ENCODE results near the gene MYNN.
A peak's percentile ranks its signal among the peaks of the same experiment; 100 is the strongest.

Gene MYNN

DNA sequence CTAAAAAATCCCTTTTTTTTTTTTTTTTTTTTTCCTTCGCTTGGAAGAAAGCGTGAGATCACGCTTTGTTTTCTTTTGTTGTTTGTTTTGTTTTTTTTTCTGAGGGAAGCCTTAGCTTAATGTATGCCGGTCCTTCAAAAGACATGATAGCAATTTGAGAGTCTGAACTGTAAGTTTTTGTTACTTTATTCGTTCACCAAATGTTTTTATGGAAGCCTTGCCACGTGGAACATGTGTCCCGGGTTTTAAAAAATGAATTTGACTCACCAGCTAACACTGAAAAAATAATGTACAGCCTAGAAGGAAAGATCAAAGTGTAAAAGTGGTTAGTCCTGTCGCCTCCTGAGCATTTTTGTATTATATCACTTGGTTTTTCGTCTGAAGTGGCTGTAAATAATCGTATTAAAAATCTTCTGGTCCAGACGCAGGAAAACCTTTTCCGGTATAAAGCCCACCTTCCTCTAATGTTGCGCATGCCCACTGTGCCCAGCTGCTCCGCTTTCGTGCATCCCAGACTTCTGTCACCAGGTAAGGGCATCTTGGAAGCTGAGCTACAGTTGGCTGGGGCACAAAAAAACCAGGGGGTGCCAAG is 795 bp upstream of the MYNN start:
- H3K36me3 ChIP-seq (replicated peaks), result peaks cover 19% of the 10 kb centered on the region
- TF ChIP-seq, protein P1, sequence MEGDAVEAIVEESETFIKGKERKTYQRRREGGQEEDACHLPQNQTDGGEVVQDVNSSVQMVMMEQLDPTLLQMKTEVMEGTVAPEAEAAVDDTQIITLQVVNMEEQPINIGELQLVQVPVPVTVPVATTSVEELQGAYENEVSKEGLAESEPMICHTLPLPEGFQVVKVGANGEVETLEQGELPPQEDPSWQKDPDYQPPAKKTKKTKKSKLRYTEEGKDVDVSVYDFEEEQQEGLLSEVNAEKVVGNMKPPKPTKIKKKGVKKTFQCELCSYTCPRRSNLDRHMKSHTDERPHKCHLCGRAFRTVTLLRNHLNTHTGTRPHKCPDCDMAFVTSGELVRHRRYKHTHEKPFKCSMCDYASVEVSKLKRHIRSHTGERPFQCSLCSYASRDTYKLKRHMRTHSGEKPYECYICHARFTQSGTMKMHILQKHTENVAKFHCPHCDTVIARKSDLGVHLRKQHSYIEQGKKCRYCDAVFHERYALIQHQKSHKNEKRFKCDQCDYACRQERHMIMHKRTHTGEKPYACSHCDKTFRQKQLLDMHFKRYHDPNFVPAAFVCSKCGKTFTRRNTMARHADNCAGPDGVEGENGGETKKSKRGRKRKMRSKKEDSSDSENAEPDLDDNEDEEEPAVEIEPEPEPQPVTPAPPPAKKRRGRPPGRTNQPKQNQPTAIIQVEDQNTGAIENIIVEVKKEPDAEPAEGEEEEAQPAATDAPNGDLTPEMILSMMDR (IDR thresholded peaks at IDR 0.05; ENCODE audit: low read depth, low read length, missing control alignments), result no peak
- in situ Hi-C loops (cut with HindIII; ENCODE audit: low pct_ligation_motif_present, low sequenced_read_pairs), result no loop called here
- no peaks in the 10 kb centered on the region for H3K27me3 ChIP-seq (replicated peaks)
- H3K27ac ChIP-seq, result peak overlapping the region; percentile 93
- peak overlapping the region; percentile 95 for H3K4me3 ChIP-seq (ENCODE audit: low read depth, low read length)
- peak; percentile 74 for DNase-seq

DNA sequence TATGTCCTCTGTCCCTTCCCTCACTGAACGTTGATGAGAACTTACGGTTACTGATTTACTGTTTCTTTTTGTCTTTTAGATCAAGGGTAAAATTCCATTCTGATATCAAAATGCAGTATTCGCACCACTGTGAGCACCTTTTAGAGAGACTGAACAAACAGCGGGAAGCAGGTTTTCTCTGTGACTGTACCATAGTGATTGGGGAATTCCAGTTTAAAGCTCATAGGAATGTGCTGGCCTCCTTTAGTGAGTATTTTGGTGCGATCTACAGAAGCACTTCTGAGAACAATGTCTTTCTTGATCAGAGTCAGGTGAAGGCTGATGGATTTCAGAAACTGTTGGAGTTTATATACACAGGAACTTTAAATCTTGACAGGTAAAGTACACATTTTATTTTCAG is 990 bp downstream of the MYNN start:
- H3K27me3 ChIP-seq (replicated peaks), result no peaks in the 10 kb centered on the region
- H3K36me3 ChIP-seq (replicated peaks), result peaks cover 30% of the 10 kb centered on the region
- H3K4me3 ChIP-seq (ENCODE audit: low read depth, low read length), result peak overlapping the region; percentile 95
- TF ChIP-seq, protein P1 (IDR thresholded peaks at IDR 0.05; ENCODE audit: low read depth, low read length, missing control alignments), result no peak
- in situ Hi-C loops (cut with HindIII; ENCODE audit: low pct_ligation_motif_present, low sequenced_read_pairs), result no loop called here
- H3K27ac ChIP-seq, result no peak overlapping the region
- DNase-seq, result no peak

DNA sequence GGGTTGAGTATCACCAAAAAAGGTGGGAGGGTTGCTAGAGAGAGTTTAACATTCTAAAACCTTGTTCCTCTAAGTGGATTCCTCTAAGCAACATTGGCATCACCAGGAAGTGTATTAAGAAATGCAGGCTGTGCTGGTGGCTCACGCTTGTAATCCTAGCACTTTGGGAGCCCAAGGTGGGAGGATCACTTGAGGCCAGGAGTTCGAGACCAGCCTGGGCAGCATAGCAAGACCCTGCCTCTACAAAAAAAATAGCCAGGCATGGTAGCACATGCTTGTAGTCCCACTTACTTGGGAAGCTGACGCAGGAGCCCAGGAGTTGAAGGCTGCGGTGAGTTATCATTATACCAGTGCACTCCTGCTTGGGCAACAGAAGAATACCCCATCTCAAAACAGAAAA is 4.6 kb downstream of the MYNN start:
- in situ Hi-C loops (cut with HindIII; ENCODE audit: low pct_ligation_motif_present, low sequenced_read_pairs), result no loop called here
- Histone ChIP-seq H3K36me3 (replicated peaks) (peaks cover 59% of the 10 kb centered on the region), H3K27ac (no peak overlapping the region), H3K4me3 (ENCODE audit: low read depth, low read length) (no peak overlapping the region), H3K27me3 (replicated peaks) (no peaks in the 10 kb centered on the region)
- DNase-seq, result no peak
- TF ChIP-seq, protein P1 (IDR thresholded peaks at IDR 0.05; ENCODE audit: low read depth, low read length, missing control alignments), result no peak

DNA sequence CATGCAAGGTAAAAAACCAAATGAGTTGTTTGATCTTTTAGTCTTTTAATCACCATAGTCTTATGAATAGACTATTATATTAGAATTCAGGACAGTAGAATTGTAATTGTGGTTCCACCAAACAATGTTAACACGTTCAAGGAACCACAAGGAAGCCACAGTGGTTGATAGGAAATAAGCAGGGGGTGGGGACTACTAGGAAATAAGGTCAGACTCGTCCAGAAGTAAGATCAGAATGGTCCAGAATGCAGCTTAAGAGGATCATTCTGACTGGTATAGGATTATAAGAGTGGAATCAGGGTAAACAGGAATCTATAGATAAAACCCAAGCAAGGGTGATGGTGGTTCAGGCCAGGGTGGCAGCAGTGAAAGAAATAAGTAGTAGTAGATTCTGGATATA is 7.5 kb downstream of the MYNN start:
- Histone ChIP-seq H3K27me3 (replicated peaks) (no peaks in the 10 kb centered on the region), H3K4me3 (ENCODE audit: low read depth, low read length) (no peak overlapping the region), H3K36me3 (replicated peaks) (peaks cover 56% of the 10 kb centered on the region), H3K27ac (no peak overlapping the region)
- DNase-seq, result no peak
- TF ChIP-seq, protein P1 (IDR thresholded peaks at IDR 0.05; ENCODE audit: low read depth, low read length, missing control alignments), result no peak
- in situ Hi-C loops (cut with HindIII; ENCODE audit: low pct_ligation_motif_present, low sequenced_read_pairs), result no loop called here

DNA sequence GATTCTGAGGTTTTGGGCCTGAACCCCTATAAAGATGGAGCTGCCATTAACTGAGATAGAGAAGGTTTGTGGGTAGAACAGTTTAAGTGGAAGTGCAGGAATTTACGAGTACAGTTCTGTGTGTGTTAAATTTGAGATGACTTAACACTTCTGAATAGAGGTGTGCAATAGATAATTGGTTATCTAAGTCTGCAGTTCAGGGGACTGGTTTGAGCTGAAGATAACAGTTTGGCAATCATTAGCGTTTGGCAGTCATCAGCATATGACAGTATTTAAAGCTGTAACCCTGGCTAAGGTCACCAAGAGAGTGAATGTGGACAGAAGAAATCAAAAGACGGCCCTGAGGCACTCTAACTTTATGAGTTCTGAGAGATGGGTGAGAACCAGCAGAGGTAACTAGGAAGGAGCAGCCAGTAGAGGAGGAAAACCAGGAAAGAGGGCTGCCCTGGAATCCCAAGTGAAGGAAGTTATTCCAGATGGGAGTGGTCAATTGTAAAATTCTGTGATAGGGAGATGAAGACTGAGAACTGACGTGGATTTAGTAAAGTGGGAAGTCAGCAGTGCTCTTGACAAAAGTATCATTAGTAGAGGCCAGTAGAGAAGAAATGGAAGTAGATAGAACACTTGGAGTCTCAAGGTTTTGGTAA is 8.1 kb downstream of the MYNN start:
- Histone ChIP-seq H3K36me3 (replicated peaks) (peaks cover 57% of the 10 kb centered on the region), H3K27me3 (replicated peaks) (no peaks in the 10 kb centered on the region), H3K4me3 (ENCODE audit: low read depth, low read length) (no peak overlapping the region), H3K27ac (no peak overlapping the region)
- in situ Hi-C loops (cut with HindIII; ENCODE audit: low pct_ligation_motif_present, low sequenced_read_pairs), result no loop called here
- DNase-seq, result no peak
- TF ChIP-seq, protein P1 (IDR thresholded peaks at IDR 0.05; ENCODE audit: low read depth, low read length, missing control alignments), result no peak

DNA sequence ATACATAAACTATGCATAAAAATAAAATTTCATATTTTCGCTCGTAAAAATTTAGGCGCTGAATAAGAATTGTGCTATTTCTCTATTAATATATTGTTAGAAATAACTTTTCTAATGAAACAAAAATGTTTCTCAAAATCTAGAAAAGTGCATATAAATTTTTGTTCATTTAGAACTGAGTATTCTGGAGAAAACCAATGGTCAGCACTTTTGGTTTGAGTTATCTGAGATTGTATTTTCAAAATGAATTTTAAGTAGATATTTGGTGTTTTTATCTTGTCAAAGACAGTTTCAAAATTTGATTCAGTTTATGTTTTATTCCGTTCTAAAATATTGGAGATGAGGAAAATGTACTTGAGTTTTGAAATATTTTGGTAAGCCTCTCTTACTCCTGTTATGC is 13.9 kb downstream of the MYNN start:
- Histone ChIP-seq H3K27ac (no peak overlapping the region), H3K4me3 (ENCODE audit: low read depth, low read length) (no peak overlapping the region), H3K36me3 (replicated peaks) (peaks cover 34% of the 10 kb centered on the region), H3K27me3 (replicated peaks) (no peaks in the 10 kb centered on the region)
- no peak for DNase-seq
- in situ Hi-C loops (cut with HindIII; ENCODE audit: low pct_ligation_motif_present, low sequenced_read_pairs), result no loop called here
- TF ChIP-seq, protein P1 (IDR thresholded peaks at IDR 0.05; ENCODE audit: low read depth, low read length, missing control alignments), result no peak
